ENCODE measurements around the gene ACSL3. TPM values are rescaled to one million over a fixed set of nuclear protein-coding genes. Genes with fewer than 3 reads are reported as not detected.
A peak's percentile ranks its signal among the peaks of the same experiment; 100 is the strongest.
"Not testable (repeated sequence)": the region's sequence is repeated elsewhere in the genome, so short reads cannot be mapped to it uniquely, and the experiment has no call there.

ACSL3 gene
- total and polyA plus RNA-seq, 10 donors = 7.5 to 50.2 (median 41.8) TPM

- intact Hi-C loops (cut with DNase I; ENCODE audit: low total_unique reads) = no loop called here
- WGBS, 5 donors = 36 to 49% (median 46%) methylated on average over 3 of the region's 3 CpGs
- Histone ChIP-seq H3K4me3 (no peak overlapping the region), H3K9me3 (no peaks in the 10 kb centered on the region), H3K27me3 (replicated peaks in 1 of 7) (no peaks in the 10 kb centered on the region), H3K36me3 (no peaks in the 10 kb centered on the region), H3K27ac (peak overlapping the region in 5 of 8 donors; percentile 20 to 84 (median 72)), H3K4me1 (peaks cover 0 to 33% (median 6%) of the 10 kb centered on the region in 6 donors)
- TF ChIP-seq POLR2A (IDR thresholded peaks at IDR 0.05) = no peak
- TF ChIP-seq POLR2AphosphoS5 (IDR thresholded peaks at IDR 0.05) = no peak
- TF ChIP-seq CTCF (IDR thresholded peaks at IDR 0.05 in 8 of 11, conservative IDR thresholded peaks at IDR 0.05 in 3 of 11) = no peak
- no peak for DNase-seq
Observed at GRCh38 chr2:222842491-222843174, 18.2 kb upstream of the ACSL3 start.

- WGBS, 5 donors = 44 to 79% (median 62%) methylated on average over 6 of the region's 6 CpGs
- Histone ChIP-seq H3K4me3 (peak overlapping the region in 1 of 8 donors; percentile 24), H3K27ac (peak overlapping the region in 7 of 8 donors; percentile 19 to 84 (median 79))
Observed at GRCh38 chr2:222844323-222844722, 16.5 kb upstream of the ACSL3 start.

GRCh38 chr2:222845314-222845713 lies 15.5 kb upstream of the ACSL3 start:
- H3K9me3 ChIP-seq; DNase-seq; H3K4me3 ChIP-seq; H3K36me3 ChIP-seq; H3K27me3 ChIP-seq (replicated peaks in 1 of 7); intact Hi-C loops (cut with DNase I; ENCODE audit: low total_unique reads): not testable (repeated sequence)
- Histone ChIP-seq H3K4me1 (peaks cover 0 to 33% (median 6%) of the 10 kb centered on the region in 6 donors), H3K27ac (peak overlapping the region in 3 of 8 donors; percentile 79 to 84 (median 80))
- 91 to 97% (median 92%) methylated on average over 3 of the region's 3 CpGs for WGBS, 5 donors

More at GRCh38 chr2:222844323-222844722, 16.5 kb upstream of the ACSL3 start:
- TF ChIP-seq POLR2A (IDR thresholded peaks at IDR 0.05) (no peak), POLR2AphosphoS5 (IDR thresholded peaks at IDR 0.05) (peak in 1 of 3 donors; percentile 30)
- intact Hi-C loops (cut with DNase I; ENCODE audit: low total_unique reads) = no loop called here
- DNase-seq = no peak
- no peaks in the 10 kb centered on the region for H3K27me3 ChIP-seq (replicated peaks in 1 of 7)
- H3K4me1 ChIP-seq = peaks cover 0 to 33% (median 6%) of the 10 kb centered on the region in 6 donors
- no peaks in the 10 kb centered on the region for H3K36me3 ChIP-seq
- H3K9me3 ChIP-seq = no peaks in the 10 kb centered on the region

- intact Hi-C loops (cut with DNase I; ENCODE audit: low total_unique reads) = no loop called here
- Histone ChIP-seq H3K4me3 (no peak overlapping the region), H3K27me3 (replicated peaks in 1 of 7) (no peaks in the 10 kb centered on the region), H3K4me1 (peaks cover 0 to 31% (median 6%) of the 10 kb centered on the region in 6 donors), H3K36me3 (no peaks in the 10 kb centered on the region), H3K9me3 (no peaks in the 10 kb centered on the region), H3K27ac (no peak overlapping the region)
- DNase-seq = no peak
- 73 to 90% (median 82%) methylated on average over 4 of the region's 4 CpGs for WGBS, 5 donors
- TF ChIP-seq POLR2A (IDR thresholded peaks at IDR 0.05) (no peak), POLR2AphosphoS5 (IDR thresholded peaks at IDR 0.05) (no peak), CTCF (IDR thresholded peaks at IDR 0.05 in 8 of 11, conservative IDR thresholded peaks at IDR 0.05 in 3 of 11) (no peak)
Observed at GRCh38 chr2:222846003-222846402, 14.8 kb upstream of the ACSL3 start.

GRCh38 chr2:222848031-222848430 lies 12.8 kb upstream of the ACSL3 start:
- intact Hi-C loops (cut with DNase I; ENCODE audit: low total_unique reads); H3K27me3 ChIP-seq (replicated peaks in 1 of 7); H3K36me3 ChIP-seq; H3K4me3 ChIP-seq; H3K9me3 ChIP-seq; H3K27ac ChIP-seq; DNase-seq: not testable (repeated sequence)
- H3K4me1 ChIP-seq = peaks cover 0 to 13% (median 1%) of the 10 kb centered on the region in 6 donors
- WGBS, 5 donors = 96 to 98% (median 97%) methylated on average over 6 of the region's 6 CpGs

Measured in spleen (tissue), 11 donors.